Activated T-helper 1 cell treated with Interleukin-2 at 50 U/mL for 16 hours (primary cell): Measurements from ENCODE around the gene AGBL1.
"Not testable (repeated sequence)": the region's sequence is repeated elsewhere in the genome, so short reads cannot be mapped to it uniquely, and the experiment has no call there.

ENCODE experiments used
- DNase-seq: peaks from one replicate; pipeline ENCODE4 v3.0.0-alpha.2; 2020; ENCODE audit warnings: low read depth

The AGBL1 gene

GRCh38 chr15:86942285-86942684 lies 862.6 kb downstream of the AGBL1 start:
- DNase-seq = no peak

DNA sequence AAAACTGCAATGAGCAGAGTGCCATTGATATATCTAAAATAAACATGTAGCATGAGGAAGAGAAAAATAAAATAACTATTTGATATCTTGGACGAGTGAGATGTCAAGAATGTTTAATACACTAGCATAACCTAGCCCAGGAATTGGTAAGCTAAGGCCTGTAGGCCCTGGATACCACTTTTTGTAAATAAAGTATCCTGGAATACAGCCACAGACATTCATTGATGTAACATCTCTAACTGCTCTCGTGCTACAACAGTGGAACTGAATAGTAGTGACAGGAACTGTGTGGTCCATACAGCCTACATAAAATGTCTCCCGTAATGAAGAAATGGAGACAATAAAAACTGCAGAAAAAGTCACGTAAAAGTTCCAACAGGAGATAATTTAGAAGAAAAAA lies 869.0 kb downstream of the AGBL1 start:
- no peak for DNase-seq

DNA sequence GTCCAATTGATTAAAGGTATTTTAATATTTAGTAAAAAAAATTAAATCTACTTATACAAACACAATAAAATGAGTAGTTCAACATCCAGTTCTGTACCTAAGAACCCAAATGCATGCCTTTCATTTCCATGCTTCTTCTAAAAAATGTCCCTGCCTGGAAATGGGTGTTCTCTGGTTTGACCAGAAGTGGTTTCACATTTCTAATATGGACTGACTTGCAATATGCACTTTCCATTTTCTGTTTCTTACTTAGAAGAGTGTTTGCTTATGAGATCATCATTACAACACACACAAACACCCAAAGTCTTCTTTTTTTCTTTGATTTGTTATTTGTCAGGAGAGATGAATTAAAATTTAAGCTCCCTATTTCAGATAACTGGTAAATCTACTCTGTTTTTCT lies 879.6 kb downstream of the AGBL1 start:
- no peak for DNase-seq

DNA sequence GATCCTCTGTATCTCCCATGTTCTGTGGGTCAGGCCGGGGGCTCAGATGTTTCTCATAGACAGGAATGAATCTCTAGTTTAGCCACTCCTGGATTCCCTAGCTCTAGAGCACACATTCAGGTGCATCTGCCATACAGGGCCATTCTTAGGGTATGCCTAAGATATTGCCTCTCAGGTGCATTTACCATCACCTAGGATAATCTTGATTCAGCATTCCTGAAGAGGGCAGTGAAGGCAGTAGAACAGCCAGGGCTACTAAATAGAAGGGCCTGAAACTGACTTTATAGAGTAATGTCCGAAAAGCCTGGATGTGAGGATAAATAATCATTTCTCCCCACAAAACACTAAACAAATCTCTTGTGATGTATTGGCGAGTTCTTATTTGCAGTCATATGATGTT lies 882.0 kb downstream of the AGBL1 start:
- DNase-seq = no peak

GRCh38 chr15:86964271-86964670 lies 884.6 kb downstream of the AGBL1 start:
- DNase-seq = no peak

DNA sequence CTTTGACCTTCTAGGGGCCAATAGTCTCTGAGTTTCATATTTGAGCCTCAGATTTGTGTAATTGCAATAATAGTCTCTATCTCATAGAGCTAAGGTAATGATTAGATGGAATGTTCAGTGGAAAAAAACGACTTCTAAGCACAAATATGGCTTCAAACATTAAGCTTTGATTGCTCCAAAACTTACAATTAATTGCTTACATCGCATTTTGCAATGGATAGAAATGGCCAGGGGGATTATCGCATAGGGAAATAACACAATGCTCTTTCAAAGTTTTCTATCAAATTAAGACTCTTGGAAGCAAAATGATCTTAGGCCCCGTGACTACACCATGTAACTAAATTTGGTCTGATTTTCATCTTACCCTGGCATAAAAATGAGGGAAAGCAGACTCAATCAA lies 888.6 kb downstream of the AGBL1 start:
- DNase-seq = no peak

GRCh38 chr15:86969364-86969763 lies 889.7 kb downstream of the AGBL1 start:
- no peak for DNase-seq

- DNase-seq = no peak
Observed at GRCh38 chr15:86973284-86973844, 893.7 kb downstream of the AGBL1 start.

- no peak for DNase-seq
Observed at GRCh38 chr15:86988033-86988432, 908.4 kb downstream of the AGBL1 start.

- no peak for DNase-seq
Observed at GRCh38 chr15:87021751-87022150, 942.1 kb downstream of the AGBL1 start.

DNA sequence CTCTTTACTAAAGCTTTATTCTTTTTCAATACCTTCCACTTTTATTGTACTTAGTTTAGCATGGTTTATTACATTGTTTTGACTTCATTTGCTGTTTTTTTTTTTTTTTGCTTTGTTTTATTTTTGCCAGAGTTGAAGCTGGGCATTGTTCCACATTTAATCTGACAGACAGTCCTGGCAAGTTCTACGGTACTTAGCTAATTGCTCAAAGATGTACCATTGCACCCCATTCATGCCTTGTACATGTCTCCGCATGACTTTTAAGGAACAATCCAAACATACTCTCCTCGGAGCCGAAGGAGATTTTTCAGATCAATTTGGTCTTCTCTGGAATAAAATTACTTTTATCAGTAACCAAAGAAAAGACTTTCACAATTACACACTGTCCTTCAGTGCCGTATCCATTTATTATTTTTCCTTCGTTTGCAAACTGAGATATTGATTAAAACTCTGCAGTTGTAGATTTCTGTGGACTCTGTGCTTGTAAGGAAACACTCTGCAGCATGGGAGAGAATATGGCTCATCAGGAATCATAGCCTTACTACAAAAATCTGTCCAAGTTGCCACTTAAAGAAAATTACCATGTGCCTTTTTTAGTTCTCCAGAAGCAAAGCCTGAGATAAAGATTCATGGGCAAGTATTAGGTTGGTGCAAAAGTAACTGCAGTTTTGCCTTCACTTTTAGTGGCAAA lies 952.0 kb downstream of the AGBL1 start:
- DNase-seq = no peak

- no peak for DNase-seq
Observed at GRCh38 chr15:87032295-87032694, 952.6 kb downstream of the AGBL1 start.

DNA sequence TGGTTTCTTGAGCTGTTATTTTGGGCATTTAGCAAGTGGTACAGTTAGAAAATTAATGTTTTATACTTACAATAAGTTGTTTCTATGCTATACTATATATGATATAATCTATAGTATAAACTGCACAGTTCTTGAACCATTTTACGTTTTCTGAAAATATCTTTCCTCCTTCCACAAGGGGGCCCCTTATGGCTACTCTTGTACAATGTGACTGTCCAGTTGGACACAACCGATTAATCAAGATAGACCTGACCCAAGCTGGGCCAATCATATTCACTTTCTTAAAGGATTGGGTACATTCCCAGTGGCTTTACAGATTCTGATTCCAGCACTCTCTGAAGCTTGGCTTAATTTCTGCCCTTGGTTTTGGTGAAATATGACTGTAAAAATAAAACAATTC lies 953.4 kb downstream of the AGBL1 start:
- DNase-seq = no peak

DNA sequence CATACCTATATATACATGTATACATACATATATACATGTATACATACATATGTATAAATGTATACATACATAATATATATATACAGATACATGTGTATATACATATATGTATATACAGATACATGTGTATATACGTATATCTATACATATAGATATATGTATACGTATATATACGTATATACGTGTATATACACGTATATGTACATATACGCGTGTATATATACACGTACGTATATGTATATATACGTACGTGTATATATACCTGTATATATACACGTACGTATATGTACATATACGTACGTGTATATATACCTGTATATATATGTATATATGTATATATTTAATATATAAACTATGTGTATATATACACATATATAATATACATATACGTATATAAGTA lies 955.2 kb downstream of the AGBL1 start:
- DNase-seq = no peak

DNA sequence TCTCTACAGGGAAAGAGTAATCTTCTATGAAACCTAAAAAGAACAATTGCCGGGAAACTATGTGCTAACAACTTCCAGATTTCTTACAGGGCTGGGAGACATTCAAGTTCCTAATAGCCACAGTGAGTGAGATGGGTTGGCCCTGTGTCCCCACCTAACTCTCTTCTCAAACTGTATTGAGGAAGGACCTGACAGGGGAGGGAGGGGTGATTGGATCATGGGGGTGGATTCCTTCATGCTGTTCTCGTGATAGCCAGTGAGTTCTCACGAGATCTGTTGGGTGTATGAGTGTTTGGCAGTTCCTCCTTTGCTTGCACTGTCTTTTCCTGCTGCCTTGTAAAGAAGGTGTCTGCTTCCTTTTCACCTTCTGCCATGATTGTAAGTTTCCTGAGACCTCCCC lies 958.7 kb downstream of the AGBL1 start:
- DNase-seq = no peak

DNA sequence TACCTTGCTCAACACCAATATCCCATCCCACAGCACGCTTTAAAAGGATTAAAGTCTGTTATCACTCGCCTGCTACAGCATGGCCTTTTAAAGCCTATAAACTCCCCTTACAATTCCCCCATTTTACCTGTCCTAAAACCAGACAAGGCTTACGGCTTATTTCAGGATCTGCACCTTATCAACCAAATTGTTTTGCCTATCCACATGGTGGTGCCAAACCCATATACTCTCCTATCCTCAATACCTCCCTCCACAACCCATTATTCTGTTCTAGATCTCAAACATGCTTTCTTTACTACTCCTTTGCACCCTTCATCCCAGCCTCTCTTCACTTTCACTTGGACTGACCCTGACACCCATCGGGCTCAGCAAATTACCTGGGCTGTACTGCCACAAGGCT lies 962.9 kb downstream of the AGBL1 start:
- not testable (repeated sequence) for DNase-seq

DNA sequence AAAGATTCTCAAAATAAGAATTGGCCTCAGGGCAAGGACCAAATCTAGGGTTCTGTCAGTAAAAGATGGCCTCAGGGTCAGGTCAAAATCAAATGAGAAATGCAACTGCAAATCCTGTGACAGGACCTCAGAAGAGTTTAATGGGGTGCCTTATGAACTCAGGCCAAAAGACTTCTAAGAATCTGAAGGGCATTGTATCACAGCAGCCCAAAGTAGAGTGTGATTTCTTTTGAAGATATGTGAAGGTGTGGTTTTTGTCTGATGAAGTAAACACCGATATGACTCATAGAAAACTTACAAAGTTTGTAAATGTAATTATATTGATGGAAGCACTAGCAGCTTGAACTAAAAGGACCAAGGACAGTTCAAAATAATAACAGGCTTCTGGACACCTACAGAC lies 966.1 kb downstream of the AGBL1 start:
- no peak for DNase-seq

DNA sequence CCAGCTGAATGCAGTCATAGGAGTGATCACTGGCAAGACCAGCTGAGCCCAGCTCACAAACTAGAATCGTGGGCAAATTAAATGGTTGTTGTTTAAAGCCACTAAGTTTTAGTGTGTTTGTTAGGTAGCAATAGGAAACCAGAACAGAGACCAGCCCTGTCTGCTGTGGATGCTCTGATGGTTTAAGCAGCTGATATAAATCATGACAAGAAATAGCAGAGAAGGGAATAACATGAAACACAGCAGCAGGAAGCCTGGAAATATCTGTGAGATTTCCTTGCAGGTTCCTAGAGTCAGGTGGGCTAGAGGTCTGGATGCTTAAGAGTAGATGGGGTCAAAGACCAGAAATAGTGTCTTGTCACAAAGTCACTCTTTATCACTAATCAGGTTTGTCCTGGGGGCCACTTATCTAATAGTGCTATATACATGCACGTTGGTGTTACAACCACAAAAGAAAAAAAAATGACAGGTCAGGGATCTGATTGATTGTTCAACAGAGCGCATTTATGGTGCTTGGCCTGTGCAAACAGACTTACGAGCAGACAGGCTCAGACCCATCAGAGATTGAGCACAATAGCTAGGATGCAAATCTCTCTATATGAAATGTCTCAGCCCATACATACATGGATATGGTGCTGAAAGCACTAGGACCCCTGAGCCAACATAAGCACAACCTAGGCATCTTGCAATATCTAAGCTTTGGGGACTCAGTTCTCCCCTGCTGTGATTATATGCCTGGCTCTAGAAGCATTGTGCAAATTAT lies 967.7 kb downstream of the AGBL1 start:
- no peak for DNase-seq
